ENCODE data around the gene SSRP1.

Gene SSRP1

GRCh38 chr11:57314221-57314973 is 21.3 kb downstream of the SSRP1 start:
- no peak for DNase-seq (ENCODE audit: low read depth in 2 of 2)

DNA sequence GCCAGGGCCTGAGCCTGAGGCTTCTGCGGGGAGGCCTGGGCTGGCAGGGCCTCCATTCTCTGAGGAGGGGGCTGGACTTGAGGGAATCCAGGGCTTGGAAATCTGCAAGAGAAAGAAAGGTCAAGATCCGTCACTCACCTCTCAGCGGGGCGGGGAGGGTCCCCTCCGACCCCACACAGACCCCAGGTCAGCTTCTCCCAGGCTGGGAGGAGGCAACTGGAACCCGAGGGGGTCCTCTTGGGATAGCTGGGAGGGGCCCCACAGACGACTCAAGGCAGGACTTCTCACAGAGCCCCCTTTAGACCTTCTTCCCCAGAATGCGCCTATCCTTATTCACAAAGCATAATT is 21.9 kb downstream of the SSRP1 start:
- no peak for DNase-seq (ENCODE audit: low read depth in 2 of 2)

DNA sequence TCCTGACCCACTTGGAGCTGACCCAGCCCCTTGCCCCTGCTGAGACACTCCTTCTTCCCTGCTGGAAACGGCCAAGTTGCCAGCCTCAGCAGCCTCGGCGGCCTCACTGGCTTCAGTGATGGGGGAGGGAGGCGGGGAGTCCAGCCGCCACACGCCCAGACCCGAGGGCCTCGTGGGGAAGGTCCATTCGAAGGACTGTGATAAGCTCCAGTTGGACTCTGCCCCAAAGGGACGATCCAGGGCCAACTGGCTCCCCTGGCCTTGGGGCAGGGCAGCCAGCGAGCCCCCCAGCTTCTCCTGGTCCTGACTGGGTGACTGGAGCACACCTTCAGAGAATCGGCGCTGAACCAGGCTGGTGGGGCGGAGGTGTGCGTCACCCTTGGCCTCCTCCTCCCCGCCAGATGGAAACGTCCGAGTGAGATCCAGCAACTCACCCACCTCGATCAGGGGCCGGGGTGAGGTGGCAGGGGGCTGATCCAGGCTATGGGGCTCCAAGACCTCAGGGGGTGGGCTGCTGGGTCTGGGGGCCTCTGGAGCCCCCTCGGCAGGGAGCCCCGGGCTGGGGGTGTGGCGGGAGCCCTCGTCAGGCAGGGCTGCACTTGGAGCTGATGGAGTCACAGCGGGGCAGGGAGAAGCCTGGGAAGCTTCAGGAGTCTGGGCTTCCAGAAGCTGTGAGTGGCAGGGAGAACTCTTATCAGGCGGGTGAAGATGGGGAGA is 22.5 kb downstream of the SSRP1 start:
- DNase-seq (ENCODE audit: low read depth in 2 of 2): no peak

DNA sequence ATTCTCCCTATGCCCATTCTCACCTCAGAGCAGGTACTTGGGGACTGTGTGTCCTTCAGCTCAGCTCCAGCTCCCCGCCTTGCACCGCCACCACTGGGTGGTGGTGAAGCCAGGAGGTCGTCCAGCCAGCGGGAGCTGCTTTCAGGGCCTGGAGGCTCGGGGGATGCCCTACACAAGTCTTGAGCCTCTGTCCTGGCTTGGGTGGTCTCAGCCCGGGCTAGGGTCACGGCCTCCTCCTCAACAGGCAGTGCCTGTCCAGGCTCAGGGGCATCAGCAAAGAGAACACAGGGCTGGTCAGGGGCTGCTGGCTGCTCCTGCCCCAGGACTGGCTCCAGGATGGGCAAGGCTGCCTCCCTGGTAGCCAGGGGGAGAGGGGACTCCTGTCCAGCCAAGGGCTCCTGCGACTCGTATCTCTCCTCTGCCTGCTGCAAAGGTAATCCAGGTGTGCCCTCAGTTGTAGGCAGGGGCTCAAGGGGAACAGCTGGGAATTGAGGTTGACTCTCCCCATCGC is 23.1 kb downstream of the SSRP1 start:
- no peak for DNase-seq (ENCODE audit: low read depth in 2 of 2)

GRCh38 chr11:57311109-57311936 is 24.4 kb downstream of the SSRP1 start:
- DNase-seq (ENCODE audit: low read depth in 2 of 2): peak; percentile 69 to 73

- DNase-seq (ENCODE audit: low read depth in 2 of 2): no peak
Observed at GRCh38 chr11:57310630-57311086, 25.0 kb downstream of the SSRP1 start.

GRCh38 chr11:57310091-57310490 is 25.6 kb downstream of the SSRP1 start:
- DNase-seq (ENCODE audit: low read depth in 2 of 2): no peak

GRCh38 chr11:57309106-57310059 is 26.3 kb downstream of the SSRP1 start:
- DNase-seq (ENCODE audit: low read depth in 2 of 2): no peak

GRCh38 chr11:57308426-57309060 is 27.1 kb downstream of the SSRP1 start:
- no peak for DNase-seq (ENCODE audit: low read depth in 2 of 2)

- DNase-seq (ENCODE audit: low read depth in 2 of 2): no peak
Observed at GRCh38 chr11:57307666-57308270, 27.9 kb downstream of the SSRP1 start.

DNA sequence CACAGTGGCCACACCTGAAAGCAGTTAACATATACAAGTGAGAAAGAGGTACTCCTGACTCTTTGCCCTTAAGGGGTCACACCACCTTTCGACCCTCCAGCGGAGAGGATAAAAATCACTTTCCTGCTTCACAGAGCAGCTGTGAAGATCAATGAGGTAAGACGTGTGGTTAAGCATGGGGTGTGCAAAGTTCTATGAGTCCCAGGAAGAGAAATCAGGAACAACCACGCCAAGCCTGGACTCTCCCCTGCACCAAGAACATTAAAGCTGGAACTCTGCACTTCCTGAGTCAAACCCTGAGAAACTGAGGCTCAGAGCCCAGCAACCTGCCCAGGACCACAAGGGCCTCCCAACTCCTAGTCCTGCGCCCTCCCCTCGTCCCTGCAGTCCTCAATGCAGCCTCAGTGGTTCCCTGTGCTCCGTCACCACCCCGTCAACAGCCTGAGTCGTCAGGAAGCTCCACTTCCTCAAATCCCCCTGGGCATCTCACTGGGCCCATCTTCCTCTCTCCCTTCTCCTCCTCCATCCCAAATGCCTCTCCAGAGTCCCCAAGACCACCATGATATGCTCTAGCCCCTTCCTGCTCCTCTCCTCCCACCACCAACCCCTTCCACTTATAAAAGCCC is 28.6 kb downstream of the SSRP1 start:
- DNase-seq (ENCODE audit: low read depth in 2 of 2): no peak

DNA sequence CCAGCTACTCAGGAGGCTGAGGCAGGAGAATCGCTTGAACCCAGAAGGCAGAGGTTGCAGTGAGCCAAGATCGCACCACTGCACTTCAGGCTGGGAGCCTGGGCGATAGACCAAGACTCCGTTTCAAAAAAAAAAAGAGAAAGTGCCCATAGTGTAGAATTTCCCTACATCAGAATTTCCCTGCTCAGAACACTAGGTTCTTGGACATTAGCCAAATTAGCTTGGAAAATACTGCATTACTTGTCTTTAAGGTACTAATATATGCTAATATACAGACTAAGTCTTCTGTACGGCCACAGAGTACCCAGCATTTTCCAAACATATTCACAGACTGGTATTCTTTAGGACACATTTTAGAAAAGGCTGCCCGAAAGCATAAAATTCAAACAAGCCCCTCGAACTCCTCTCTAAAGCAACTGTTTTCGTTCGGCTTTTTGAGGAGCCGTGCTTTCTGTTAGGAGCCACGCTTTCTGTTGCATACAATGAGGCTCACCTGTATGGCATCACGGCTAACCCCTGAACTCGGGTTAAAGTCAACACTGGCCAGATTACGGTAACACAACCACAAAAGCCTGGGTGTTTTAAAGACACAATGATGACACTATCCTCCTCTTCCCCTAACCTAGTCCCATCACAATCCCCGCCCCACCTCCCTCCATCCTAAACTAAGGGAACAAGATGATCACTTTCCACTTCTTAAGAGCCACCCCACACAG is 29.4 kb downstream of the SSRP1 start:
- DNase-seq (ENCODE audit: low read depth in 2 of 2): no peak

DNA sequence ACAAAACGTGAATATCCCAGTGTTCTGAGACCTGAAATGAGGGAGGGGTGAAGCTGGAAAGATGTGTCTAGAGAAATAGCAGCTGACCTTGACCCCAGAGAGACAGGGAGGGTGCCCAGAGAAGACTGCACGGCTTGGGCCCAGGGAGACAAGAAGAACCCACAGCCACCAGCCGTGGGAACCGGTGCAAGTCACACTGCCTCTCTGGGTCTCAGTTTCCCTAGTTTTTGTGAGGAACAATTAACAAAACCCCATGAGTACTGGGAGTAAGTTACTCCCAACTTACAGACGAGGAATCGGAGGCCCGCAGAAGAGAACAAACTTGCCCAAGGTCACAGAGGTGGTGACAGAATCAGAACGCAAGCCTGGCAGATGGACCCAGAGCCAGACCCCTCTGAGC is 30.2 kb downstream of the SSRP1 start:
- DNase-seq (ENCODE audit: low read depth in 2 of 2): no peak

GRCh38 chr11:57303990-57304579 is 31.6 kb downstream of the SSRP1 start:
- DNase-seq (ENCODE audit: low read depth in 2 of 2): no peak

GRCh38 chr11:57303280-57303989 is 32.3 kb downstream of the SSRP1 start:
- DNase-seq (ENCODE audit: low read depth in 2 of 2): no peak

DNA sequence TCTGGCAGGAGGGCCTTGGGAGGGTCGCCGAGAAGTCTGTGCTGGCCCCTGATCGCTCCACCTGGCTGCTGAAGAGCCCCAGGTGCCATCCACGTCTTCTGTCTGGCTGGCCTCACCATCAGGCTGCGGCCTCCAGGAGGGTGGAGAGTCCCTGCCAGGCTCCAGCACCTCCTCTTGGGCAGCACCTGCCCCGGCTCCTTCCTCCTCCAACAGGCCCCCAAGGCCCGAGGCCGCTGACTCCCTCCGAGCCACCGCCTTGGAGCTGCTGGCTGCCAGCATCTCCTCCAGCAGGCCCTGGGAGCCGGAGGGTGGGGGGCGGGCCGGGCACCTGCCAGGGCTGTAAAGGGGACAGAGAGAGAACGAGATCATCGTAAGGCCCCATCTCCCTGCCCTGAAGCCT is 33.2 kb downstream of the SSRP1 start:
- no peak for DNase-seq (ENCODE audit: low read depth in 2 of 2)

DNA sequence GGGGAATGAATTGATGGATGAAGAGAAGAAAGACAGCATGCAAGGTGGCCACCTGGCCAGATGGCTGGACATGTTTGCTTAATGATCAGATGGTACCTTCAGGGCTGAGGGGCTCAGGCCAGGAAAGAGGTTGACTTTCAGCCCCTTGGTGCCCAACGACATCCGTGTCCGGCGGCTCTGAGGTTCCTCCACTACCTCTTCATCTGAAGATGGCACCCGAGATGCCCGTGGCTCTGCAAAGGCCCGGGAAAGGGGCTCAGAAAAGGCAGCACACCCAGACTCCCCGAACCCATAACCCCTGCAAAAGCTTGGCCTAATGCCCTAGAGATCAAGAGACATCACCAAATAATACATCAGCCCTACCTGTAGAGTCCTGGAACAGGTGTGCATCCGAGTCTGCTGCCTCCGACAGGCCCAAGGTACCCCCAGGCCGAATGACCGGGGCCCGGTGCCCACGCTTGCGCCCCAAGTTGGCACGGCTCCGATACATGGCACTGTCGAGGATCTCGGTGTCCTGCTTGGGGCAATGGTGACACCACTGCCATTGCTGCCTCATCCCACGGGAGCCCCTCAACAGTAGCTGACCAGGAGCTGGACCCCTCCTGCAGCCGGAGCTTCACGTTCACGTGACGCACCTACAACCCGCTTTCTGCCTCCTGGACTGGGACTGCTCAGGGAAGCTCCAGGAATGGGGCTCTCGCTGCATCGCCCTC is 33.8 kb downstream of the SSRP1 start:
- no peak for DNase-seq (ENCODE audit: low read depth in 2 of 2)

Data from stimulated activated CD8-positive, alpha-beta memory T cell treated with anti-CD3 and anti-CD28 coated beads, Interleukin-2, amount 100 ng/mL, for 48 hours (primary cell).